ENCODE results near the gene CUEDC2.

Gene CUEDC2

GRCh38 chr10:102407425-102408130 is 24.8 kb downstream of the CUEDC2 start:
- no peak overlapping the region for H3K27ac ChIP-seq

GRCh38 chr10:102406815-102407214 is 25.6 kb downstream of the CUEDC2 start:
- H3K27ac ChIP-seq = peak overlapping the region; percentile 33; the same call in 1 of the 2 replicates
- TF ChIP-seq CTCF (IDR thresholded peaks at IDR 0.05) (no peak), ZFX (IDR thresholded peaks at IDR 0.05; ENCODE audit: borderline replicate concordance) (no peak)

More at GRCh38 chr10:102407425-102408130, 24.8 kb downstream of the CUEDC2 start:
- TF ChIP-seq ZFX (IDR thresholded peaks at IDR 0.05; ENCODE audit: borderline replicate concordance) = no peak
- no peak for TF ChIP-seq CTCF (IDR thresholded peaks at IDR 0.05)

GRCh38 chr10:102405632-102406031 is 26.7 kb downstream of the CUEDC2 start:
- no peak for TF ChIP-seq ZFX (IDR thresholded peaks at IDR 0.05; ENCODE audit: borderline replicate concordance)
- TF ChIP-seq CTCF (IDR thresholded peaks at IDR 0.05) = no peak
- peak overlapping the region; percentile 33; the same call in 1 of the 2 replicates for H3K27ac ChIP-seq

GRCh38 chr10:102405108-102405571 is 27.2 kb downstream of the CUEDC2 start:
- no peak for TF ChIP-seq CTCF (IDR thresholded peaks at IDR 0.05)
- TF ChIP-seq ZFX (IDR thresholded peaks at IDR 0.05; ENCODE audit: borderline replicate concordance) = no peak
- no peak overlapping the region; the same call in 1 of the 2 replicates for H3K27ac ChIP-seq

- H3K27ac ChIP-seq = peak overlapping the region; percentile 39; the same call in 1 of the 2 replicates
- TF ChIP-seq ZFX (IDR thresholded peaks at IDR 0.05; ENCODE audit: borderline replicate concordance) (no peak), CTCF (IDR thresholded peaks at IDR 0.05) (no peak)
These were observed 27.8 kb downstream of the CUEDC2 start for GRCh38 chr10:102404361-102405107.

- no peak for TF ChIP-seq CTCF (IDR thresholded peaks at IDR 0.05)
- no peak for TF ChIP-seq ZFX (IDR thresholded peaks at IDR 0.05; ENCODE audit: borderline replicate concordance)
- H3K27ac ChIP-seq = peak overlapping the region; percentile 39
These were observed 29.3 kb downstream of the CUEDC2 start for GRCh38 chr10:102403115-102403514.

- TF ChIP-seq ZFX (IDR thresholded peaks at IDR 0.05; ENCODE audit: borderline replicate concordance) = no peak
- no peak for TF ChIP-seq CTCF (IDR thresholded peaks at IDR 0.05)
- H3K27ac ChIP-seq = peak overlapping the region; percentile 39
These were observed 29.9 kb downstream of the CUEDC2 start for GRCh38 chr10:102402512-102402896.

All from 22Rv1 (cell line).